HepG2 (cell line): ENCODE data around the gene HMHB1. TPM values are rescaled to one million over a fixed set of nuclear protein-coding genes. Genes with fewer than 3 reads are reported as not detected.

Experiments
- polyA plus RNA-seq, 8 experiments: library from polyadenylated mRNA; depleted of rRNA in 3 of 8; stranded (reverse) in 7 of 8; unstranded in 1 of 8; fragments of >200 nt; fragmentation: Illumina TruSeq in 4 of 8; extraction: Trizol in 4 of 8; gene quantifications; 2 replicates each; pipeline versions ENCODE4 v1.2.1 to v1.2.3, GENCODE V29; 2011 to 2016; ENCODE audit warnings: low read depth in 4 of 8, missing spikeins in 1 of 8, mixed read lengths in 1 of 8; ENCODE audit not compliant: insufficient read depth in 1 of 8
- total RNA-seq, 5 experiments: library from RNA; depleted of rRNA; stranded (reverse); fragments of >200 nt; fragmentation: Illumina TruSeq; extraction: Trizol; gene quantifications; 2 replicates each; pipeline ENCODE4 v1.2.3, GENCODE V29; 2016; ENCODE audit warnings: low read depth in 1 of 5
- TF ChIP-seq, protein P1 (sequence below): sonication (generic); formaldehyde crosslinking; IDR thresholded peaks from 2 replicates; pipeline ENCODE4 v1.4.0; 2020; ENCODE audit warnings: missing genetic modification reagents
- TF ChIP-seq, protein P2 (sequence below): sonication (generic); formaldehyde crosslinking; IDR thresholded peaks from 2 replicates; pipeline ENCODE4 v1.5.1; 2020; ENCODE audit warnings: mild to moderate bottlenecking, missing genetic modification reagents, moderate library complexity

Gene HMHB1
- total and polyA plus RNA-seq, 2 of the 13 experiments (the other 11 are each of a cell fraction or from before 2014, with no cell fraction given) = not detected

- TF ChIP-seq, protein P1, sequence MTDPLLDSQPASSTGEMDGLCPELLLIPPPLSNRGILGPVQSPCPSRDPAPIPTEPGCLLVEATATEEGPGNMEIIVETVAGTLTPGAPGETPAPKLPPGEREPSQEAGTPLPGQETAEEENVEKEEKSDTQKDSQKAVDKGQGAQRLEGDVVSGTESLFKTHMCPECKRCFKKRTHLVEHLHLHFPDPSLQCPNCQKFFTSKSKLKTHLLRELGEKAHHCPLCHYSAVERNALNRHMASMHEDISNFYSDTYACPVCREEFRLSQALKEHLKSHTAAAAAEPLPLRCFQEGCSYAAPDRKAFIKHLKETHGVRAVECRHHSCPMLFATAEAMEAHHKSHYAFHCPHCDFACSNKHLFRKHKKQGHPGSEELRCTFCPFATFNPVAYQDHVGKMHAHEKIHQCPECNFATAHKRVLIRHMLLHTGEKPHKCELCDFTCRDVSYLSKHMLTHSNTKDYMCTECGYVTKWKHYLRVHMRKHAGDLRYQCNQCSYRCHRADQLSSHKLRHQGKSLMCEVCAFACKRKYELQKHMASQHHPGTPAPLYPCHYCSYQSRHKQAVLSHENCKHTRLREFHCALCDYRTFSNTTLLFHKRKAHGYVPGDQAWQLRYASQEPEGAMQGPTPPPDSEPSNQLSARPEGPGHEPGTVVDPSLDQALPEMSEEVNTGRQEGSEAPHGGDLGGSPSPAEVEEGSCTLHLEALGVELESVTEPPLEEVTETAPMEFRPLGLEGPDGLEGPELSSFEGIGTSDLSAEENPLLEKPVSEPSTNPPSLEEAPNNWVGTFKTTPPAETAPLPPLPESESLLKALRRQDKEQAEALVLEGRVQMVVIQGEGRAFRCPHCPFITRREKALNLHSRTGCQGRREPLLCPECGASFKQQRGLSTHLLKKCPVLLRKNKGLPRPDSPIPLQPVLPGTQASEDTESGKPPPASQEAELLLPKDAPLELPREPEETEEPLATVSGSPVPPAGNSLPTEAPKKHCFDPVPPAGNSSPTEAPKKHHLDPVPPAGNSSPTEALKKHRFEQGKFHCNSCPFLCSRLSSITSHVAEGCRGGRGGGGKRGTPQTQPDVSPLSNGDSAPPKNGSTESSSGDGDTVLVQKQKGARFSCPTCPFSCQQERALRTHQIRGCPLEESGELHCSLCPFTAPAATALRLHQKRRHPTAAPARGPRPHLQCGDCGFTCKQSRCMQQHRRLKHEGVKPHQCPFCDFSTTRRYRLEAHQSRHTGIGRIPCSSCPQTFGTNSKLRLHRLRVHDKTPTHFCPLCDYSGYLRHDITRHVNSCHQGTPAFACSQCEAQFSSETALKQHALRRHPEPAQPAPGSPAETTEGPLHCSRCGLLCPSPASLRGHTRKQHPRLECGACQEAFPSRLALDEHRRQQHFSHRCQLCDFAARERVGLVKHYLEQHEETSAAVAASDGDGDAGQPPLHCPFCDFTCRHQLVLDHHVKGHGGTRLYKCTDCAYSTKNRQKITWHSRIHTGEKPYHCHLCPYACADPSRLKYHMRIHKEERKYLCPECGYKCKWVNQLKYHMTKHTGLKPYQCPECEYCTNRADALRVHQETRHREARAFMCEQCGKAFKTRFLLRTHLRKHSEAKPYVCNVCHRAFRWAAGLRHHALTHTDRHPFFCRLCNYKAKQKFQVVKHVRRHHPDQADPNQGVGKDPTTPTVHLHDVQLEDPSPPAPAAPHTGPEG (CRISPR knock-in tag) = no peak
- TF ChIP-seq, protein P2, sequence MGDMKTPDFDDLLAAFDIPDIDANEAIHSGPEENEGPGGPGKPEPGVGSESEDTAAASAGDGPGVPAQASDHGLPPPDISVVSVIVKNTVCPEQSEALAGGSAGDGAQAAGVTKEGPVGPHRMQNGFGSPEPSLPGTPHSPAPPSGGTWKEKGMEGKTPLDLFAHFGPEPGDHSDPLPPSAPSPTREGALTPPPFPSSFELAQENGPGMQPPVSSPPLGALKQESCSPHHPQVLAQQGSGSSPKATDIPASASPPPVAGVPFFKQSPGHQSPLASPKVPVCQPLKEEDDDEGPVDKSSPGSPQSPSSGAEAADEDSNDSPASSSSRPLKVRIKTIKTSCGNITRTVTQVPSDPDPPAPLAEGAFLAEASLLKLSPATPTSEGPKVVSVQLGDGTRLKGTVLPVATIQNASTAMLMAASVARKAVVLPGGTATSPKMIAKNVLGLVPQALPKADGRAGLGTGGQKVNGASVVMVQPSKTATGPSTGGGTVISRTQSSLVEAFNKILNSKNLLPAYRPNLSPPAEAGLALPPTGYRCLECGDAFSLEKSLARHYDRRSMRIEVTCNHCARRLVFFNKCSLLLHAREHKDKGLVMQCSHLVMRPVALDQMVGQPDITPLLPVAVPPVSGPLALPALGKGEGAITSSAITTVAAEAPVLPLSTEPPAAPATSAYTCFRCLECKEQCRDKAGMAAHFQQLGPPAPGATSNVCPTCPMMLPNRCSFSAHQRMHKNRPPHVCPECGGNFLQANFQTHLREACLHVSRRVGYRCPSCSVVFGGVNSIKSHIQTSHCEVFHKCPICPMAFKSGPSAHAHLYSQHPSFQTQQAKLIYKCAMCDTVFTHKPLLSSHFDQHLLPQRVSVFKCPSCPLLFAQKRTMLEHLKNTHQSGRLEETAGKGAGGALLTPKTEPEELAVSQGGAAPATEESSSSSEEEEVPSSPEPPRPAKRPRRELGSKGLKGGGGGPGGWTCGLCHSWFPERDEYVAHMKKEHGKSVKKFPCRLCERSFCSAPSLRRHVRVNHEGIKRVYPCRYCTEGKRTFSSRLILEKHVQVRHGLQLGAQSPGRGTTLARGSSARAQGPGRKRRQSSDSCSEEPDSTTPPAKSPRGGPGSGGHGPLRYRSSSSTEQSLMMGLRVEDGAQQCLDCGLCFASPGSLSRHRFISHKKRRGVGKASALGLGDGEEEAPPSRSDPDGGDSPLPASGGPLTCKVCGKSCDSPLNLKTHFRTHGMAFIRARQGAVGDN (CRISPR knock-in tag) = no peak
These were observed 19.9 kb upstream of the HMHB1 start (continued) for GRCh38 chr5:143791848-143792731.
